GM13977 (cell line): Measurements from ENCODE around the gene SUSD6.
"Not testable (repeated sequence)": the region's sequence is repeated elsewhere in the genome, so short reads cannot be mapped to it uniquely, and the experiment has no call there.

Experiments used
- DNase-seq: peaks from one replicate; pipeline ENCODE4 v3.0.0; 2012; ENCODE audit warnings: low spot score
- in situ Hi-C: fragments of 300-500 bp; cut with MboI; formaldehyde crosslinking; loops from one replicate; pipeline ENCODE4 v1.12.0; 2022; ENCODE audit warnings: low sequenced_read_pairs, low pct_unique_long_range_greater_than_20kb, mixed read lengths, inconsistent platforms; ENCODE audit not compliant: unreplicated experiment
- TF ChIP-seq, protein P1 (sequence below): IDR thresholded peaks from 2 replicates; pipeline ENCODE4 v1.5.1; 2012; ENCODE audit warnings: mild to moderate bottlenecking, control low read depth; ENCODE audit not compliant: insufficient read depth; ENCODE audit errors: extremely low read depth, missing control alignments

The SUSD6 gene

DNA sequence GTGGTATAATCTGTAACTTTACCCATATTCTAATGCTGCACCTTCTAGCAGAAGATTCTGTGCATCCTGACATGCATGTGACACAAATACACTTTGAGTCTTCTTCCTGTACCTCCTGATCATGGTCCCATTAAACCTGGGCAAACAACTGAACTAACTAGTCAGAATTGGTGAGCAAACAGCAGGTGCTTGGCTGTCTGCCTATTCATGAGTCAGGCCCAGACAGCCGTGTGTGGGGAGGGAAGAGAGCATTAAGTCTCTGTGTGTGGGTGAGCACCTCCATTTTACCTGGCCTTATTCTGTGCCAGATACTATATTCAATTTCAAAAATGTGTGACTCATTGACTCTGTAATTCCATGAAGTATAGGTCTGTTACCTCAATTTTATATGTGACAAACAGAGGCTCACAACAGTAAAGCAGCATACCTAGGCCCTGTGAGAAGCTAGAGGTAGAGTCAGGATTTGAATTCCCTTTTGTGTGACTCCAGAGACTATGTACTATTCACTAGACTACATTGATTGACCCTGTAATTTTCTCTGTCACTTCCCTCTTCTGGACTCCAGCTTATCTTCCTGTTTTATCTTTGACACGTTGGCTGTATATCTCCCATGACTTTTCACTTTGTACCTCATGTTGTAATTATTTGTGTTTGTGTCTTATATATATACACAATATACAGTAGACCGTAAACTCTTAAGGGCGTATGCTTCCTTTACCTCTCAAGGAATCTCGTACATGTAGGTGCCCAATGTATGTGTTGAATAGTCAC is 32.2 kb downstream of the SUSD6 start:
- DNase-seq = no peak
- TF ChIP-seq, protein P1, sequence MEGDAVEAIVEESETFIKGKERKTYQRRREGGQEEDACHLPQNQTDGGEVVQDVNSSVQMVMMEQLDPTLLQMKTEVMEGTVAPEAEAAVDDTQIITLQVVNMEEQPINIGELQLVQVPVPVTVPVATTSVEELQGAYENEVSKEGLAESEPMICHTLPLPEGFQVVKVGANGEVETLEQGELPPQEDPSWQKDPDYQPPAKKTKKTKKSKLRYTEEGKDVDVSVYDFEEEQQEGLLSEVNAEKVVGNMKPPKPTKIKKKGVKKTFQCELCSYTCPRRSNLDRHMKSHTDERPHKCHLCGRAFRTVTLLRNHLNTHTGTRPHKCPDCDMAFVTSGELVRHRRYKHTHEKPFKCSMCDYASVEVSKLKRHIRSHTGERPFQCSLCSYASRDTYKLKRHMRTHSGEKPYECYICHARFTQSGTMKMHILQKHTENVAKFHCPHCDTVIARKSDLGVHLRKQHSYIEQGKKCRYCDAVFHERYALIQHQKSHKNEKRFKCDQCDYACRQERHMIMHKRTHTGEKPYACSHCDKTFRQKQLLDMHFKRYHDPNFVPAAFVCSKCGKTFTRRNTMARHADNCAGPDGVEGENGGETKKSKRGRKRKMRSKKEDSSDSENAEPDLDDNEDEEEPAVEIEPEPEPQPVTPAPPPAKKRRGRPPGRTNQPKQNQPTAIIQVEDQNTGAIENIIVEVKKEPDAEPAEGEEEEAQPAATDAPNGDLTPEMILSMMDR = no peak
- in situ Hi-C loops = no loop called here

DNA sequence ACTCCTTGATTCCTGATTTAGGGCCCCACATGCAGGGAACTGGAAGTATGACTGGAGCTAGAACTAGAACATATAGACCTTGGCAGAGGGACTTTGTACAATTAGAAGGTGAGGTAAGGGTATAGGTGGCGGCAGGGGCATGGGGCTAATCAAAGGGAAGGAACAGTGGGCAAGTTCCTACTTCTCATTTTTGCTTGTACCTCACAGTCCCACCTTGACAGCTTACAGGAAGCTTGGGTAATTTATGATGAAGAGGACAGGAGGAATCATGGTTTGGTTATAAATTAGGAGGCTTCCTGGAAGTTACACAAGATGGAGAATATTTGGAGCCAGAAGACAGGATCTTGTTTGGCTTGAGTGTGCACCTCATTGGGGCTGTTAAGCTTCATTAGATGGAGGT is 33.4 kb downstream of the SUSD6 start:
- TF ChIP-seq, protein P1 = no peak
- in situ Hi-C loops = no loop called here

DNA sequence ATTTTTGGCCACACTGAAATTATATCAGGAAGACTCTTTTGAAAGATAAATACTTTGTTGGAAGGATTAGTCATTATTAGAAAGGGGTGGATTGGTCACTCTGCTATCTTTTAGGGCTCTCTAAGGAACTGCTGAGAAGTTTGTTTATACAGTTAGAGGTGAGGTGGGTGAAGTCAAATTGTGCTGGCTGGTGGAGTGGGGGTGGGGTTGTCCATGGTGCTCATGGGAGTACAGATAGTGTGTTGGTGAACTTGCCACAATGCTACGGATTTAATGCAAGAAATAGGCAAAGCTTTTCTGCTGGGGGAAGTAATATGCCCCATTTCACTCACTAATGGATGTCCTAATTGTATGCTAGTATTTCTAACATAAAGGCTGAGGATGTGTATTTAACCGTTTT is 35.8 kb downstream of the SUSD6 start:
- no peak for DNase-seq
- TF ChIP-seq, protein P1 = no peak
- in situ Hi-C loops = no loop called here

More for the DNA sequence above, 33.4 kb downstream of the SUSD6 start:
- DNase-seq = no peak

DNA sequence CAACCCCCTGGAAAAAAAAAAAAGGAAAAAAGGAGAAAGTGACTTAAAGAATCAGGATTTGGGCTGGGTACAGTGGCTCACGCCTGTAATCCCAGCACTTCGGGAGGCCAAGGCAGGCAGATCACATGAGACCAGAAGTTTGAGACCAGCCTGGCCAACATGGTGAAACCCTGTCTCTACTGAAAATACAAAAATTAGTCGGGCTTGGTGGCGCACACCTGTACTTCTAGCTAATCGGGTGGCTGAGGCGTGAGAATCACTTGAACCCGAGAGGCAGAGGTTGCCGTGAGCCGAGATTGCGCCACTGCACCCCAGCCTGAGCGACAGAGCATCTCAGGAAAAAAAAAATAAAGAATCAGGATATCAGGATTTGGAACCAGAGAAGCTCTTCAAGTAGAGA is 36.2 kb downstream of the SUSD6 start:
- in situ Hi-C loops, DNase-seq: not testable (repeated sequence)

DNA sequence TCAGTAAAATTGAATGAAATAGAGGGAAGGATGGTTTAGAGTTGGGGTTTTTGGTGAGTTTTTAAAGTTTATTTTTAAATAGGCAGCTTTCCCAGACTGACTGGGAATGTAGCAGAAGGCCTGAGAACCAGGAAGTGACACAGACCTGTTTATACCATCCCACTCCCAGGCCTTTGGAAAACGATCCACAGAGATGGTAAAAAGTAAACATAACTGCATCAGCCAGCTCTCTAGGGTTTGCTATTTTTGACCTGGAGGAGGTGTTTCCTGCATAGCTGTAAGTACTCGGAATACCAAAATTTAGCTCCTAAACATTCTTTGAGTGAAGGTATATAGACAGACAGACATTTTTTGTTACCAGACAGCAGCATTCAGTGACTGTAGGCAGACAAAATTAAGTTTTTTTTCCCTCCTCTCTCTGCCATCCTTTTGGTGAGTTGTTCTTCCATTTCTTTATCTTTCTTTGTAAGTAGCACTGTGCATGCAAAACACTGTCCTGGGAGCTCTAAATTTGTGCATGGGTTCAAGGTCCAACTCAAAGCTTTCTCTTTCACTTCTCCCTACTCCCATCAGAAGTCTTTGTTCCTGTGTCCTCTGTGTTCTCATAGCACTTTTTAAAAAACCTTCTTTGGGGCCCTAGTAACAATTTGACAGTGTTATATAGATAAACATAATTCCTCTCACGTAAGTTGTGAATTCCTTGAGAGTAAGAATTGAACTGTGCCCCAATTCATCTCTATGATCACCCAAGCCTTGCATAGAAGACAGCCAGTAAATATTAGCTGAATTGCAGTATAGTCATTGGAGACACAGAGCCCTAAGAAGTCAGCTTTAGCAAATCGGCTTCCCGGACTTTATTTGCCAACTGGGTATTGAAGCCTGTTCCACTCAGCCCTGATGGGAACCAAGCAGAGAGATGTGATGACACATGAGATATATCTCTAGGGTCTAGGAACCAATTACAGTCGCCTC is 37.4 kb downstream of the SUSD6 start:
- TF ChIP-seq, protein P1 = no peak
- no peak for DNase-seq
- in situ Hi-C loops = no loop called here

DNA sequence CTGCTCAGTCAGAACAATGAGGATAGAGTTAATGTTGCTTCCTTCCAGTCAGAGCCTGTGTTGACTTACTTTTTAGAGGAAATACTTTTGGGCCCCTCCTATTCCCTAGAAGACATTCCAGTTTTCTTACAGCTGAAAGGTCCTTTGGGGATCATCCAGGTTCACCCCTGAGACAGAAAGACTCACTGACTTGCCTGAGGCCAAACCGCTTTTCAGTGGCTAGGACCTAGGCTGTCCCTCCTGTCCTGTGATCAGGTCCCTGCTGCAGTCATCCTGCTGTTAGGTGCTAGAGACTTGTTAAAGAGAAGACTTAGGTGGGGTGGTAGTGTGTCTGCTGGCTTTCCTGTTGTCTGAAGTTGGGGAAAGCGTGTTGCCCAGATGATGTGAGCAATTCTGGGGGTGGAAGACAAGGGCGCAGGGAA is 39.6 kb downstream of the SUSD6 start:
- in situ Hi-C loops = no loop called here
- TF ChIP-seq, protein P1 = no peak
- no peak for DNase-seq

DNA sequence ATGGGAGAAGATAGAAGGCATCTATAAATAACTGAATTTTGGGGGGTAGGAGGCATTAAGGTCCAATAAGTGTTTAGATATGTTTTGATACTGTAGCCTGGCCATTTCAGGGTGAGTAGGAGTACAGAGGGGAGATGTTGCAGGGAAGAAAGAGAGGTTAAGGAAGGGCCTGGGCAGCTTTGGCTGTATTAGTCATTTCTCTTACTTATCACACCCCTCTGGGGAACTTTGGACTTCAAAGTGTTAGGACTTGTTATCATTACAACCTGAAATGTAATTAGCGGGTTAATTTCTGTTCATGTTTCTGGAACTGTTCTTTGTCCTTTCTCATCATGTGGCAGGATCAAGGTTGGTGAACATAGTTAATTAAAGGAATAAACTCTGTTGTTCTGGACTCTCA is 40.3 kb downstream of the SUSD6 start:
- DNase-seq = no peak
- TF ChIP-seq, protein P1 = no peak
- in situ Hi-C loops = no loop called here
